Stimulated activated CD4-positive, alpha-beta T cell treated with anti-CD3 and anti-CD28 coated beads, Interleukin-15, amount 100 ng/mL, for 1 hour (primary cell): ENCODE measurements around the gene FOXO4.

Source experiments
- DNase-seq, 2 donors: peaks; one replicate each; pipeline ENCODE4 v3.0.0-alpha.2; 2020; ENCODE audit warnings: low read depth in 1 of 2, low spot score in 1 of 2

Gene FOXO4

GRCh38 chrX:71131510-71131909 lies 35.9 kb downstream of the FOXO4 start:
- no peak for DNase-seq

- DNase-seq = no peak
These were observed 44.8 kb downstream of the FOXO4 start for GRCh38 chrX:71140440-71140839.

GRCh38 chrX:71143508-71143907 lies 47.9 kb downstream of the FOXO4 start:
- no peak for DNase-seq

- DNase-seq = no peak
These were observed 49.0 kb downstream of the FOXO4 start, which contains the start of gene NLGN3 for GRCh38 chrX:71144651-71145050. NLGN3 (plus strand) TSS chrX:71144841; CDS start chrX:71147750, 2,909 bp downstream.

- no peak for DNase-seq
These were observed 52.0 kb downstream of the FOXO4 start for GRCh38 chrX:71147496-71148277.

GRCh38 chrX:71148278-71148663 lies 52.6 kb downstream of the FOXO4 start:
- no peak for DNase-seq

- no peak for DNase-seq
These were observed 55.7 kb downstream of the FOXO4 start for GRCh38 chrX:71151366-71151765.
